Left lobe of liver (tissue), 2 donors: ENCODE results near the gene NUDT4. TPM values are rescaled to one million over a fixed set of nuclear protein-coding genes. Genes with fewer than 3 reads are reported as not detected.
"Not testable (repeated sequence)": the region's sequence is repeated elsewhere in the genome, so short reads cannot be mapped to it uniquely, and the experiment has no call there.

Experiments
- ATAC-seq: fragments of 200-7000 bp; cut with Tn5 transposase; one replicate; pipeline ENCODE4 v1.9.1; 2020; ENCODE audit warnings: mild to moderate bottlenecking, moderate library complexity
- DNase-seq: peaks from one replicate; pipeline ENCODE4 v3.0.0-alpha.2; 2020; ENCODE audit warnings: low spot score
- total RNA-seq: library from RNA; stranded (reverse); gene quantifications from one replicate; pipeline ENCODE4 v1.2.1, GENCODE V29; 2021
- donor health status: DM: no; HTN: no; CAD: no; lungs with moderate emphysema.
- donor health status: DM: no; HTN: yes; CAD: no.

Gene NUDT4
- total RNA-seq, 1 donor from 2014 or later = 17.6 TPM

GRCh38 chr12:93425736-93426411 is 48.1 kb downstream of the NUDT4 start:
- ATAC-seq (no peak), DNase-seq (no peak)

GRCh38 chr12:93426412-93426805 is 48.7 kb downstream of the NUDT4 start:
- ATAC-seq = no peak
- DNase-seq = no peak

GRCh38 chr12:93427779-93428564 is 50.2 kb downstream of the NUDT4 start:
- DNase-seq (no peak), ATAC-seq (no peak)

- DNase-seq (no peak), ATAC-seq (no peak)
Observed at GRCh38 chr12:93429448-93429847, 51.7 kb downstream of the NUDT4 start.

- ATAC-seq = no peak
- DNase-seq = no peak
Observed at GRCh38 chr12:93429852-93430251, 52.1 kb downstream of the NUDT4 start.

- no peak for ATAC-seq
- no peak for DNase-seq
Observed at GRCh38 chr12:93430280-93430679, 52.6 kb downstream of the NUDT4 start.

- not testable (repeated sequence) for DNase-seq
Observed at GRCh38 chr12:93432031-93432430, 54.3 kb downstream of the NUDT4 start.

GRCh38 chr12:93434256-93434865 is 56.6 kb downstream of the NUDT4 start:
- DNase-seq (no peak), ATAC-seq (no peak)

More at GRCh38 chr12:93432031-93432430, 54.3 kb downstream of the NUDT4 start:
- not testable (repeated sequence) for ATAC-seq

GRCh38 chr12:93438266-93439050 is 60.7 kb downstream of the NUDT4 start:
- ATAC-seq = no peak

GRCh38 chr12:93440043-93440835 is 62.5 kb downstream of the NUDT4 start:
- DNase-seq (no peak), ATAC-seq (no peak)

More at GRCh38 chr12:93438266-93439050, 60.7 kb downstream of the NUDT4 start:
- no peak for DNase-seq

- peak; percentile 34 for ATAC-seq
- DNase-seq = peak; percentile 55
Observed at GRCh38 chr12:93441081-93441616, 63.4 kb downstream of the NUDT4 start.

GRCh38 chr12:93441617-93442410 is 64.1 kb downstream of the NUDT4 start, which contains the start of gene UBE2N:
Gene UBE2N, minus strand, starts transcription at chr12:93441947. Its CDS starts 63 bp downstream, at chr12:93441884.
- ATAC-seq = peak; percentile 95
- DNase-seq = peak; percentile 98

- no peak for DNase-seq
- ATAC-seq = peak; percentile 1
Observed at GRCh38 chr12:93442411-93443340, 65.0 kb downstream of the NUDT4 start.

- no peak for DNase-seq
Observed at GRCh38 chr12:93443576-93443975, 65.9 kb downstream of the NUDT4 start.

GRCh38 chr12:93447555-93448290 is 70.0 kb downstream of the NUDT4 start:
- DNase-seq (no peak), ATAC-seq (no peak)

More at GRCh38 chr12:93443576-93443975, 65.9 kb downstream of the NUDT4 start:
- ATAC-seq = no peak

- no peak for DNase-seq
- peak; percentile 70 for ATAC-seq
Observed at GRCh38 chr12:93448796-93449195, 71.1 kb downstream of the NUDT4 start.

GRCh38 chr12:93449277-93449676 is 71.6 kb downstream of the NUDT4 start:
- ATAC-seq (no peak), DNase-seq (no peak)
